MCF 10A (cell line): ENCODE measurements around the gene RHOV. TPM values are rescaled to one million over a fixed set of nuclear protein-coding genes. Genes with fewer than 3 reads are reported as not detected.
A peak's percentile ranks its signal among the peaks of the same experiment; 100 is the strongest.

ENCODE experiments used
- BruUV-seq: library from RNA; stranded (reverse); fragments of 400-500 nt; replicated peaks from 2 replicates; lab custom pipeline; 2021; lab: Mats Ljungman, UMichigan
- CTCF ChIA-PET: fragments of 300-600 bp; sonication (Branson Sonifier 250); formaldehyde crosslinking; extraction: SDS; loops from one replicate; lab custom pipeline; 2021; ENCODE audit warnings: antibody characterized with exemption, inconsistent platforms; lab: Yijun Ruan, JAX
- POLR2A ChIA-PET: fragments of 300-600, 350-650 bp; sonication (Branson Sonifier 250); formaldehyde crosslinking; extraction: SDS; loops from one replicate; lab custom pipeline; 2020; ENCODE audit warnings: antibody characterized with exemption, inconsistent platforms; lab: Yijun Ruan, JAX
- DNase-seq: peaks from one replicate; pipeline ENCODE4 v3.0.0-alpha.2; 2018; ENCODE audit not compliant: unreplicated experiment
- H3K27ac Mint-ChIP-seq: one replicate; pipeline ENCODE4 v1.8.0; 2022; ENCODE audit warnings: mild to moderate bottlenecking, low read depth, mixed read lengths; ENCODE audit not compliant: unreplicated experiment
- H3K27me3 Mint-ChIP-seq: one replicate; pipeline ENCODE4 v1.8.0; 2022; ENCODE audit warnings: mixed read lengths; ENCODE audit not compliant: insufficient read depth, unreplicated experiment
- H3K36me3 Mint-ChIP-seq: one replicate; pipeline ENCODE4 v1.8.0; 2022; ENCODE audit warnings: mild to moderate bottlenecking, moderate library complexity, mixed read lengths; ENCODE audit not compliant: insufficient read depth, unreplicated experiment
- H3K4me1 Mint-ChIP-seq: one replicate; pipeline ENCODE4 v1.8.0; 2022; ENCODE audit warnings: mixed read lengths; ENCODE audit not compliant: insufficient read depth, unreplicated experiment
- H3K4me3 Mint-ChIP-seq: one replicate; pipeline ENCODE4 v1.8.0; 2022; ENCODE audit warnings: mild to moderate bottlenecking, moderate library complexity, mixed read lengths; ENCODE audit not compliant: unreplicated experiment
- H3K9me3 Mint-ChIP-seq: one replicate; pipeline ENCODE4 v1.8.0; 2022; ENCODE audit warnings: mixed read lengths; ENCODE audit not compliant: unreplicated experiment
- CTCF ChIP-seq: fragments of 200-600 bp; IDR thresholded peaks from one replicate; pipeline ENCODE4 v1.8.0; 2022; ENCODE audit warnings: antibody characterized with exemption, mild to moderate bottlenecking; ENCODE audit not compliant: unreplicated experiment
- intact Hi-C: fragments of 100-400 bp; cut with micrococcal nuclease; formaldehyde crosslinking; loops from 2 replicates; pipeline ENCODE4 v1.14.1; 2022
- total RNA-seq: library from RNA; stranded (reverse); gene quantifications from 2 replicates; pipeline ENCODE4 v1.2.3, GENCODE V29; 2022

Gene RHOV
- total RNA-seq, 1 experiment from 2014 or later = 1.7 TPM

GRCh38 chr15:40845036-40845435 is 29.0 kb downstream of the RHOV start:
- peak; percentile 53 for DNase-seq
- ChIA-PET POLR2A (interaction anchor here (0.7 to 5.5 kb wide), 24 partner anchors 10 to 280 kb away, joined by 3 to 58 read pairs (median 8); partner anchors contain the start of genes C15orf62, CCDC32, DNAJC17 and GCHFR), CTCF (interaction anchor here (0.6 to 9.3 kb wide), 6 partner anchors 14 to 75 kb away, joined by 3 to 130 read pairs (median 4); partner anchors contain the start of gene C15orf62)
- TF ChIP-seq CTCF = no peak
- H3K27me3 Mint-ChIP-seq = no peaks in the 10 kb centered on the region
- H3K4me3 Mint-ChIP-seq = peak overlapping the region; percentile 96
- peaks cover 29% of the 10 kb centered on the region for H3K4me1 Mint-ChIP-seq
- H3K27ac Mint-ChIP-seq = peak overlapping the region; percentile 82
- intact Hi-C loops = no loop called here
- BruUV-seq = no TSS peak
- no peaks in the 10 kb centered on the region for H3K9me3 Mint-ChIP-seq
- H3K36me3 Mint-ChIP-seq = peaks cover 20% of the 10 kb centered on the region

- no peak for TF ChIP-seq CTCF
- no peaks in the 10 kb centered on the region for H3K27me3 Mint-ChIP-seq
- no peaks in the 10 kb centered on the region for H3K9me3 Mint-ChIP-seq
- peaks cover 29% of the 10 kb centered on the region for H3K4me1 Mint-ChIP-seq
- peaks cover 16% of the 10 kb centered on the region for H3K36me3 Mint-ChIP-seq
- peak overlapping the region; percentile 96 for H3K4me3 Mint-ChIP-seq
- intact Hi-C loops = no loop called here
- ChIA-PET CTCF (interaction anchor here (0.6 to 9.3 kb wide), 11 partner anchors 14 to 78 kb away, joined by 3 to 130 read pairs (median 3); partner anchors contain the start of gene C15orf62), POLR2A (interaction anchor here (0.7 to 5.5 kb wide), 25 partner anchors 9 to 280 kb away, joined by 3 to 58 read pairs (median 7); partner anchors contain the start of genes C15orf62, CCDC32, DNAJC17 and GCHFR)
- DNase-seq = no peak
- peak overlapping the region; percentile 82 for H3K27ac Mint-ChIP-seq
- TSS peak; percentile 41 for BruUV-seq
Measured at GRCh38 chr15:40844696-40845030, 29.4 kb downstream of the RHOV start.

GRCh38 chr15:40843885-40844695 is 29.9 kb downstream of the RHOV start, which contains the start of gene SPINT1:
Gene SPINT1, plus strand, starts transcription at chr15:40844048. Its CDS starts 507 bp downstream, at chr15:40844555.
- intact Hi-C loops = no loop called here
- peaks cover 10% of the 10 kb centered on the region for H3K36me3 Mint-ChIP-seq
- H3K4me1 Mint-ChIP-seq = peaks cover 29% of the 10 kb centered on the region
- TF ChIP-seq CTCF = no peak
- H3K27ac Mint-ChIP-seq = peak within 1 kb of the TSS; percentile 82
- H3K27me3 Mint-ChIP-seq = no peaks in the 10 kb centered on the region
- H3K4me3 Mint-ChIP-seq = peak within 1 kb of the TSS; percentile 96
- no TSS peak for BruUV-seq
- H3K9me3 Mint-ChIP-seq = no peaks in the 10 kb centered on the region
- ChIA-PET POLR2A (interaction anchor here (0.7 to 5.5 kb wide), 35 partner anchors 9 to 279 kb away, joined by 3 to 58 read pairs (median 5); partner anchors contain the start of genes C15orf62, CCDC32, DNAJC17 and GCHFR), CTCF (interaction anchor here (0.6 to 9.3 kb wide), 15 partner anchors 15 to 464 kb away, joined by 3 to 130 read pairs (median 3); partner anchors contain the start of gene C15orf62)
- peak; percentile 69 for DNase-seq
